GM10248 (cell line): Measurements from ENCODE around the gene RAD51B.

Experiments used
- CTCF ChIA-PET: fragments of 300-600 bp; sonication (Branson Sonifier 250); formaldehyde crosslinking; extraction: SDS; loops from one replicate; lab custom pipeline; 2021; ENCODE audit warnings: antibody characterized with exemption; lab: Yijun Ruan, JAX
- POLR2A ChIA-PET: fragments of 350-650 bp; sonication (Branson Sonifier 250); formaldehyde crosslinking; extraction: SDS; loops from one replicate; lab custom pipeline; 2020; ENCODE audit warnings: antibody characterized with exemption; lab: Yijun Ruan, JAX
- DNase-seq: peaks from one replicate; pipeline ENCODE4 v3.0.0; 2012; ENCODE audit errors: extremely low spot score
- TF ChIP-seq, protein P1 (sequence below): IDR thresholded peaks from 2 replicates; pipeline ENCODE4 v1.5.1; 2012; ENCODE audit warnings: mild to moderate bottlenecking, low read depth; ENCODE audit errors: extremely low read depth, missing control alignments, control extremely low read depth

Gene RAD51B

DNA sequence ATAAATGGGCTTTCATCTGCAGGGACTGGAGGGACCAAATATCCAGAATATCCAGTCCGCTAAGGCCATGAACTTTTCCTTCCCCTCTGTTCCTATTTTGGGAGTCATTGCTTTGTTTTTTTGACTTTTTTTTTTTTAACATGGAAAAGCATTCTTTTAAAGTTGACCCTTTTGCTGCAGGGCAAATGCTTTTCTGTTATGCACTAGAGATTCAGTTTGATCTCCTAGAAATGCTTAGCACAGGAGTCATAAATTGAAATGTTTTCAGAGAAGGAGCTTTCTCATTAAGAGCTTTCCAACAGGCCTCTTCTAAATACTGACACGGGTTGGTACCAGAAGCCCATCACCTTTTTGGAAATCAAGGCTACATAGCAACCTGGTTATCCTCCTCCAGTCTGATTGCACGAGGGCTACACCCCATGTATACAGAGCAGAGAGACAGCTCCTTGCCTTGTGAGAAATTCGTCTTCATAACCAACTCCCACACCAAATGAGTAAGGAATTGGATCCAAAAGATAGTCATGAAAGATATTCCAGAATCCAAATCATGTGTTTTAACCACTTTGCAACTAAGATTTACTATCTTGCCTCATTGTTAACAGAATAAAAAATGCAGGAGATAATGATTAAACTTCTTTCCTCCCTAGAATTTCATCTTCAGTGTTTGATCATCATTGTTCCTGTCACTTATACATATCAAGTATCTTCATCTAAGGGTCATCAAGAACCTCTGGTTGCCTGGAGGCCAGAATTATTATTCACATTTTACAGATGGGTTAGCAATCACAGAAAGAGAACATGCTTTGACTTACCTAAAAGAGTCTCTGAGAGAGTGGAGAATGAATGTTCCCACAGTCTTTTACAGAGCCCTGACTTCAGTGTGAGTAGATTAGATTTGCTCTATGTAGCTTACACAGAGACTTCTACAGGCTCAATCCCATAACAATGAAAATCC lies 583.9 kb downstream of the RAD51B start:
- no peak for DNase-seq
- TF ChIP-seq, protein P1, sequence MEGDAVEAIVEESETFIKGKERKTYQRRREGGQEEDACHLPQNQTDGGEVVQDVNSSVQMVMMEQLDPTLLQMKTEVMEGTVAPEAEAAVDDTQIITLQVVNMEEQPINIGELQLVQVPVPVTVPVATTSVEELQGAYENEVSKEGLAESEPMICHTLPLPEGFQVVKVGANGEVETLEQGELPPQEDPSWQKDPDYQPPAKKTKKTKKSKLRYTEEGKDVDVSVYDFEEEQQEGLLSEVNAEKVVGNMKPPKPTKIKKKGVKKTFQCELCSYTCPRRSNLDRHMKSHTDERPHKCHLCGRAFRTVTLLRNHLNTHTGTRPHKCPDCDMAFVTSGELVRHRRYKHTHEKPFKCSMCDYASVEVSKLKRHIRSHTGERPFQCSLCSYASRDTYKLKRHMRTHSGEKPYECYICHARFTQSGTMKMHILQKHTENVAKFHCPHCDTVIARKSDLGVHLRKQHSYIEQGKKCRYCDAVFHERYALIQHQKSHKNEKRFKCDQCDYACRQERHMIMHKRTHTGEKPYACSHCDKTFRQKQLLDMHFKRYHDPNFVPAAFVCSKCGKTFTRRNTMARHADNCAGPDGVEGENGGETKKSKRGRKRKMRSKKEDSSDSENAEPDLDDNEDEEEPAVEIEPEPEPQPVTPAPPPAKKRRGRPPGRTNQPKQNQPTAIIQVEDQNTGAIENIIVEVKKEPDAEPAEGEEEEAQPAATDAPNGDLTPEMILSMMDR: no peak
- ChIA-PET POLR2A (interaction anchor here (0.6 to 1.4 kb wide), 6 partner anchors 68 to 390 kb away, joined by 3 to 5 read pairs (median 4); partner anchors contain the start of gene ZFP36L1), CTCF (interaction anchor here (0.8 to 2.9 kb wide), 5 partner anchors 10 to 155 kb away, joined by 3 to 16 read pairs (median 4); no protein-coding TSS in a partner anchor)

DNA sequence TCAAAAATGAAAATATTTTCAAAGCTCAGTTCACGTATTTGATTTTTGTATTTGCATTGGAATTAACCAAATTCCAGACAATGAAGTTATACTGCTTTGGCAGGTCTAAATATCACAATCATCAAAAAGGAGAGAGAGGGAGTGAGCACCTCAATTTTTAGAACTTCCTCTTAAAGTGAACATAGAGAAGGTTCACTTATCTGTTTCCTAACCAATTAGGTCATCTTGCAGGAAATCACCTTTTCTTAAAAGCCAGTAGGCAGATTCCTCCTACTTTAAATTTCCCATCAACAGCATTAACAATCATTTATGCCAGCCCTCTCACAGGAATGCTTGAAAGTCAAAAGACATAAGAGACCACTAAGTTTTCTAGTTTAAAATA lies 584.6 kb downstream of the RAD51B start:
- ChIA-PET CTCF (interaction anchor here (0.8 to 2.9 kb wide), 11 partner anchors 9 to 411 kb away, joined by 3 to 16 read pairs (median 3); no protein-coding TSS in a partner anchor), POLR2A (interaction anchor here (1.2 to 1.4 kb wide), 3 partner anchors 128 to 389 kb away, joined by 3 to 4 read pairs (median 4); partner anchors contain the start of gene ZFP36L1)
- TF ChIP-seq, protein P1: no peak
- no peak for DNase-seq

DNA sequence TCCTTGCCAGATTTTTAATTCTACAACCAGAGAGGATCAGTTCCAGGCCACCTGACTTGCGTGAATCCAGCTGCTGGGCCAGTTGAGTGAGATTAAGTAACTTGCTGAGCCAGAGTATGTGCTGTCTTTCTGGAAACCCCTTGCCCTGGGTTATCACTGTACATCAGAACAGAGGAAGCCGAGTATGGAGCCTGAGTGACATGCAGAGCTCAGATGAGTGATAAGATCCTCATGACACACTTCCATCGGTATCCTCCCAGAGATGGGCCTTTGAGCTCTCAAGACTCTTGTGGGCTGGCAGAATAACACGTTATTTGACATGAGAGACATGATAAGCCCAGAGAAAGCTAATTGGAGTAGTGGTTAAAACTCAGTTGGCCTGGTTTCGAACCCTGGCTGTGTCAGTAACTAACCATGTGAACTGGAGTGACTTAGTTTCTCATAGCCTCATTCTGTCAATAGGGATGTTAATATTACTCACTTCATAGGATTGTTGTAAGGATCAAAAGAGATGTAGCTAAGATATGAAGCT lies 585.1 kb downstream of the RAD51B start:
- TF ChIP-seq, protein P1: no peak
- POLR2A ChIA-PET: interaction anchor here (0.8 to 1.4 kb wide), 4 partner anchors 89 to 389 kb away, joined by 3 to 4 read pairs (median 4); partner anchors contain the start of gene ZFP36L1
- CTCF ChIA-PET: interaction anchor here (0.8 to 2.9 kb wide), 15 partner anchors 9 to 410 kb away, joined by 3 to 16 read pairs (median 3); no protein-coding TSS in a partner anchor

DNA sequence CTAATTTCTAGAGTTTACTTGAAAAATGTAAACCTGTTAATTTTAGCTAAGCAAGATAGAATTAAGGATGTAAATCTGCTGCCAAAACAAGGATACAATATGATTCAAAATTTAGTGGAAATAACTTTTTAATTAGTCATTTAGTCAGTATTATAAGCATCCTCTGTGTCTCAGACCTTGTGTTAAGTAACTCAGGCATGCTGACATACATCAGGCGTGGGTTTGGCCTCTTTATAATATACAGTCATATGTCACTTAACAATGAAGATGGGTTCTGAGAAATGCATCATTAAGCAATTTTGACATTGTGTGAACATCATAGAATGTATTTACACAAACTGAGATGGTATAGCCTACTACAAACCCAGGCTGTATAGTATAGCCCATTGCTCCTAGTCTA lies 586.4 kb downstream of the RAD51B start:
- TF ChIP-seq, protein P1: no peak
- no peak for DNase-seq
- ChIA-PET POLR2A (interaction anchor here (0.6 to 1.3 kb wide), 2 partner anchors 60 to 87 kb away, joined by 4 read pairs; no protein-coding TSS in a partner anchor), CTCF (interaction anchor here (1.0 to 2.9 kb wide), 6 partner anchors 12 to 384 kb away, joined by 3 to 16 read pairs (median 4); no protein-coding TSS in a partner anchor)

More for the DNA sequence above, 585.1 kb downstream of the RAD51B start:
- no peak for DNase-seq

DNA sequence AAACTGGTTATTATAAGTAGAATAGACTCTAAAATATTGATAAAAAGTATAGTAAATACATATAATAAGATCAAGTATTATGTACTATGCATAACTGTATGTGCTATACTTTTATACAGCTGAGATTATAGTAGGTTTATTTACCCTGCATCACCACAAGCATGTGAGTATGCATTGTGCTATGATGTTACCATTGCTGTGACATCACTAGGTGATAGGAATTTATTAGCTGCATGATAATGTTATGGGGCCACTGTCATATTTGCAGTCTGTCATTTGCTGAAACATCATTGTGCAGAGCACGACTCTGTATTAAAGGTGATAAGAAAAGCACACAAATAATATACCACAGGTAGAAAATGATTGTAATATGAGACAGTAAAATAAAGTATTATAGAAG lies 587.7 kb downstream of the RAD51B start:
- POLR2A ChIA-PET: no interaction called here
- no peak for DNase-seq
- TF ChIP-seq, protein P1: no peak
- CTCF ChIA-PET: interaction anchor here (1.3 to 2.3 kb wide), 5 partner anchors 131 to 418 kb away, joined by 3 to 8 read pairs (median 6); no protein-coding TSS in a partner anchor

DNA sequence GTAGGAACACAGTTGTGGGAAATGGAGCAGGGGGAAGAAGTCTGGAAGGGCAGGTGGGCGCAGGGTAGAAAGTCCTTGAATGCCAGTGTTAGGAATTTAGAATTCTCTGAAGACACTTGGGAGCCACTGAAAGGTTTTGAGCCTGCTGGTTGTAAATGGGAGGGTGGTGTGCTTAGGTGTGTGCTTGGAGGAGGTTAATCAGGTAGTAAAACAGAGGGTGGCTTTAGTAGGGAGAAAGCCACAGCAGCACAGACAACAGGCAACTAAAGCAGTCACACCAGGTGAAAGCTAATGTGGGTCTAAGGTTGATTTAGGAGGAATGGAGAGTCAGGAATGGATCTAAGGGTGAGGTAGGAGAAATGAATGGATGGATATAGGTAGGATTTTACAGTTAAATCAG lies 588.2 kb downstream of the RAD51B start:
- ChIA-PET POLR2A (no interaction called here), CTCF (interaction anchor here (1.1 to 2.3 kb wide), 9 partner anchors 7 to 417 kb away, joined by 3 to 8 read pairs (median 4); no protein-coding TSS in a partner anchor)
- TF ChIP-seq, protein P1: no peak
- no peak for DNase-seq
